SW 1271 (cell line): ENCODE results near the gene SLC28A2.

Source experiments
- DNase-seq, 2 experiments: peaks; one replicate each; lab custom pipeline; 2025; lab: John Stamatoyannopoulos, UW

SLC28A2 gene

DNA sequence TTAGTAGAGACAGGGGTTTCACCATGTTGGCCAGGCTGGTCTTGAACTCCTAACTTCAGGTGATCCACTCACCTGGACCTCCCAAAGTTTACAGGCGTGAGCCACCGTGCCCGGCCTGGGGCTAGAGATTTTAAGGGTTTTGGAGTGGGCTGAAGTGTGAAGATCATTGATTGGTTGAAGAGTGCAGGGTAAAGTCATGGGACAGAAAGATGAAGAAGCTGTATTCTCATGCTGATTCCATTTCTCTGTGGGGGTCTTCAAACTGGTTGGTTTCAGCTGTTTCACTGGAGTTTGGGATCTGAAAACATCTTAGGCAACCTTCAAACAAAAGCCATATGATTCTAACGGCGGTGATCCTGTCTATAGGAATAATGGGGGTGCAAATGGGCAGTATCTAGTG is 74.2 kb downstream of the SLC28A2 start:
- no peak for DNase-seq

DNA sequence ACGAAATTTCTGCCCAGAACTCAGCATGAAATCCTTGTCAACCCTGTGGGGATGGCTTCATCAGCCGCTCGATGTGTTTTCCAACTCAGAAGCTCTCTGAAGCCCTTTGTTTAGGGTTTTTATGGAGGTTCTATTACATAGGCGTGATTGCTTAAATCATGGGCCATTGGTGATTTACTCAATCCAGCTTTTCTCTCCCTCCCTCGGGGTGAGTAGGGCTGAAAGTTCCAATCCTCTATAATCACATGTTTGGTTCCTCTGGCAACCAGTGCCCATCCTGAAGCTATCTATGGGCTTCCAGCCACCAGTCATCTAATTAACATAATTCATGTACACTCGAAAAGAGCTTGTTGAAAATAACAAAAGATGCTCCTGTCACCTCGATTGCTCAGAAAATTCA is 74.7 kb downstream of the SLC28A2 start:
- no peak for DNase-seq
